T47D (cell line): ENCODE results near the gene IDI1.
"Not testable (repeated sequence)": the region's sequence is repeated elsewhere in the genome, so short reads cannot be mapped to it uniquely, and the experiment has no call there.

Source experiments
- DNase-seq, 2 experiments: peaks; one replicate each; pipeline versions ENCODE4 v3.0.0 to v3.0.0-alpha.2; 2011 to 2012; ENCODE audit warnings: low read depth in 1 of 2, low spot score in 1 of 2
- JUND ChIP-seq: IDR thresholded peaks from 2 replicates; pipeline ENCODE4 v1.6.1; 2012; ENCODE audit warnings: low read depth
- in situ Hi-C: cut with HindIII; loops from 2 replicates; pipeline ENCODE4 v1.10.0; 2016; ENCODE audit warnings: low sequenced_read_pairs, low pct_unique_long_range_greater_than_20kb

IDI1 gene

DNA sequence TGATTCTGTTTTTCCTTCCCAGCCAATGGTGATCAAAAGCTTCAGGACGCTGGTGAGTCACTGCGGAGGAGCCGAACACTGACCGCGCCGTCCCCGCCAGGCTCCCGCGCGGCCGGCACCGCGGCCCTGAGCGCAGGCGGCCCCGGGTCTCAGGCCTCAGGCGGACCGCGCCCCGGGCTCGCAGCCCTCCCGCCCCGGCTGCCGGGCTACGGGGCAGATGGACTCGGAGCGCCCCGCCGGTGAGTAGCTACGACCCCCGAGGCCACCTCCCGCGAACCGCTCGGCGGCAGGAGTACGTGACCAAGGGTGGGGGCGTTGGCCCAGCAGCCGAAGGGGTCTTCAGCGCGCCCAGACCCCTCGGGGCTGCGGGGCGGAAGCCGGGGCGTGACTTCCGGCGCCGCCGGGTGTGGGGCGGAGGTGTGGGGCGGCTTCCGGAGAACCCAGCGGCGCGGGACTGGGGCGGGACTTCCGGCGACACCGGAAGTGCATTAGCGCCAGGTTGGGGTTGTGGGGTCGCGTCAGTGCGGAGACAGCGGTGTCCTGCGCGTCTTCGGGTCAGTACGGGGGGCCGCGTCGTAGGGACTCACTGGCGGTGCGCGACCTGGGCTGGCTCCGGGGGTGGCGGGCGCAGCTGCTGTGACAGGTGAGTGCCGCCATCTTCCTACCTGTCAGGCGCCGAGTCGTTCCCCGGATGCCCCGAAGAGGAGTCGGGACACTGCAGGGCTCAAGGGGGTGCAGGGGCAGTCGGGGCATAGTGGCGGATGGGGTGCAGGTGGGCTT, 7.6 kb upstream of the IDI1 start, which contains the start of gene WDR37:
TSS of gene WDR37 (plus strand) at position 60 of the 780 bp plus-strand sequence. CDS start 15,771 bp downstream, outside the sequence.
- no peak for TF ChIP-seq JUND
- peak; percentile 85 to 95 for DNase-seq
- in situ Hi-C loops, result no loop called here

DNA sequence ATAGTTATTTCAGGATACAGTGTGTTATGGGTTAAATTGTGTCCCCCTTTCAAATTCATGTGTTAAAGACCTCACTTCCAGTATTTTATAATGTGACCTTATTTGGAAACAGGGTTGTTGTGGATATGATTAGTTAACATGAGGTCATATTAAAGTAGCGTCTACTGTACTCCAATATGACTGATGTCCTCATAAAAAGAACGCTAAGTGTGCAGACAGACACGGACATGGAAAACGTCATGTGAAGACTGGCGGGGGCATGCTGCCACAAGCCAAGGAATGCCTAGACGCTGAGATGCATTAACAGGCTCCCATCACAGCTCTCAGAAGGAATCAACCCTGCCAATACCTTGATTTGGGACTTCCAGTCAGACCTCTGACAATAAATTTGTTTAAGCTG, 5.8 kb upstream of the IDI1 start:
- no peak for DNase-seq
- in situ Hi-C loops, result no loop called here
- TF ChIP-seq JUND, result no peak

DNA sequence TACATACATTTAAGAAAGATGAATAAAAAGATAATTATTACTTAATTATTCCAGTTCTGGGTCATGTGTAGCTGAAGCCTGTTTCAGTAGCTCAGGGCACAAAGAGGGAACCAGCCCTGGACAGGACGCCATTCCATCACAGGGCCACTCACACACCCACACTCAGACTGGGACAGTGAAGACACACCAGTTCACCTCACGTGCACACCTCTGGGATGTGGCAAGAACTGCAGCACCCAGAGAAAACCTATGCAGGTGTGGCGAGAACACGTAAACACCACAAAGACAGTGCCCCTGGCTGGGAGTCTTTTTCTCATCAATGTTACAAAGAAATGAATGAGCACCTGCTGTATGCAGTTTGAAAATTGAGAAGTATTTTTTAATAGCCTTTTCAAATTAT, 1.6 kb upstream of the IDI1 start:
- TF ChIP-seq JUND, result no peak
- in situ Hi-C loops, result no loop called here
- peak in 1 of 2 experiments; percentile 78 for DNase-seq

DNA sequence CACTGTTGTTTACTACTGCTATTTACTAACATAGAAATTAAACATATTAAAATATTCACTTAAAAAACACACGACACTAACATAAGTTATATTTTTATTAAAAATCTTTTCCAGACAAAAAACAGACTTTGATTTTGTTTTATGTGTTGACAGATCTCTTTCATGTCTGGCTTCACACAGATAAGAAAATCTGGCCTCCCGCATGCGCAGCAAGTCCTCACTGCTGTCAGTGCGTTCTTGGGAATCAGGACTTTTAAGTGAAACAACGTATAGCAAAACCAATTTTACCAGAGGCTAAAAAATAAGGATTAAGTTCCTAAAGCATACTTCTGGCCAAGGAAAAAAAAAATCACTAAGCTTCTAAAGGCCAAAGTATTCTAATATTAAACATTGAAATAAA, 1.2 kb upstream of the IDI1 start:
- no peak for TF ChIP-seq JUND
- DNase-seq, result no peak
- in situ Hi-C loops, result no loop called here

DNA sequence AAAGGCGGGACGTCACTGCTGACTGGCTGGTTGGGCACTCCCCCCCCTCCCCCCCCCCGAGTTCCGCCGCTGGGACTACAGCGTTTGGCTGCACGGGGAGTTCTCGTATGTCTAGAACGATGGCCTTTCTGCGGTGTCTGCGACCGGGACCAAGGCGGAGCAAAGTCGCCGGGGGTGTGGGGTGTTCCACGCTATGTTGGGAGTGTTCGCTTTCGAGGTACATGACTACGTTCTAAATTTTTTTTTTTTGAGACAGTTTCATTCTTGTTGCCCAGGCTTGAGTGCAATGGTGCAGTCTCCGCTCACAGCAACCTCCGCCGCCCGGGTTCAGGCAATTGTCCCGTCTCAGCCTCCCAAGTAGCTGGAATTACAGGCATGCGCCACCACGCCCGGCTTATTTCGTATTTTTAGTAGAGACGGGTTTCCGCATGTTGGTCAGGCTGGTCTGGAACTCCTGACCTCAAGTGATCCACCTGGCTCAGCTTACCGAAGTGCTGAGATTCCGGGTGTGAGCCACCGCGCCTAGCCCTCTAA, 573 bp upstream of the IDI1 start:
- DNase-seq, result no peak
- in situ Hi-C loops, result no loop called here
- no peak for TF ChIP-seq JUND

DNA sequence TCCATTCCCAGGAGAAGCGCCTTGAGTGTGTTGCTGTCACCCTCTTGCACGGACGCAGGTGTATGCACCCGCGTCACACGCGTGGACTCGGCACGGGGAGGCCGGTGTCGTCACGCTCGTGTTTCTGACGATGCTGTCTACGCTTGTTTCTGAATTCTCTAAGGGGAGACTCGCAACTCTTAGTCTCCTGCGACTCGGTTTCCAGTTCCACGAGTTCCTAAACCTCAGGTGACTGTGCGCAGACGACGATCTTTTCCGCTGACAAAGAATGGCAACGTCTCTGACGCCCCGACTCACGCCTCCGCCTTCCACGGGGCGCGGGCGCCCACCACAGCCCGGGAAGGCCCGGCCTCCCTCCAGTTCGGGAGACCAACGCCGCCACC, 579 bp downstream of the IDI1 start:
- no peak for TF ChIP-seq JUND
- in situ Hi-C loops, result no loop called here

DNA sequence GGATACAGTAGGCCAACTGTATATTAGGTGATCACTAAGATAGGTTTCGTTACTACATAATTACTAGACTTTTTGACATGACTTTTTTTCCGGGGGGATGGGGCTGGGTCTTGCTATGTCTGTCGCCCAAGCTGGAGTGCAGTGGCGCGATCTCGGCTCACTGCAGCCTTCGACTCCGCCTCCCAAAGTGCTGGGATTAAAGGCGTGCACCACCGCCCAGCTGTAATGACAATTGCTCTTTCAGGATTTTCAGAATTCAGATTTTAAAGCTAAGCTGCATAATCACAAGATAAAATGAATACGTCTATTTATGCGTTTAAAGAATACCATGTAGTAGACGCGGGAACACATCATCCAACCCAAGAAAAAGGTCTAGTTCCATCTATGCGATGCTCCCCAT, 982 bp downstream of the IDI1 start:
- in situ Hi-C loops, result no loop called here
- DNase-seq, result peak in 1 of 2 experiments; percentile 31
- TF ChIP-seq JUND, result no peak

More for the DNA sequence above, 579 bp downstream of the IDI1 start:
- peak in 1 of 2 experiments; percentile 69 for DNase-seq

DNA sequence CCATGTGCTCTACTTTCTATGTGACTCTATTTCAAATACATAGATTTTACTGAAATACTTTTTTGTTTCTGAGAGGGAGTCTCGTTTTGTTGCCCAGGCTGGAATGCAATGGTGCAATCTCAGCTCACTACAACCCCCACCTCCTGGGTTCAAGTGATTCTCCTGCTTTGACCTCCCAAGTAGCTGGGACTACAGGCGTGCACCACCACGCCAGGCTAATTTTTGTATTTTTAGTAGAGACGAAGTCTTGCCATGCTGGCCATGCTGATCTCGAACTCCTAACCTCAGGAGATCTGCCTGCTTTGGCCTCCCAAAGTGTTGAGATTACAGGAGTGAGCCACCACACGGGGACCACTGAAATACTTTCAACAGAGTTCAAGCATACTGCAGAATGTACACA, 3.5 kb downstream of the IDI1 start:
- no peak for DNase-seq
- in situ Hi-C loops, result no loop called here
- no peak for TF ChIP-seq JUND

DNA sequence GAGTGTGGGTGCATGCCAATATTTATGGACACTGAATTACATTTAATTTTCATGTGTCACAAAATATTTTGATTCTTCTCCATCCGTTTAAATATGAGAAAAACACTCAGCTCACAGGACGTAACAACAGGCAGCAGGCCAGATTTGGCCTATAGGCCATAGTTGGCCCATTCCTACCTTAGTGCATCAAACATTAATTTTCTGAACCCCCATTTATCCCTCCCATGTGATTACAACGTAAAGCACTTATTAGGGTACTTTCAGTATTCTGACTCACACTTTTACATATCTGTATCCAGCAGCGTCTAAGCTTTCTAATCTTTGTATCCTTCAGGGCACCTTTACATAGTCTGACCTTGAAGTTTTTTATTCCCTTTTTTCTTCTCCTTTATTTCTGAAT, 4.0 kb downstream of the IDI1 start:
- no peak for TF ChIP-seq JUND
- in situ Hi-C loops, result no loop called here
- no peak for DNase-seq

DNA sequence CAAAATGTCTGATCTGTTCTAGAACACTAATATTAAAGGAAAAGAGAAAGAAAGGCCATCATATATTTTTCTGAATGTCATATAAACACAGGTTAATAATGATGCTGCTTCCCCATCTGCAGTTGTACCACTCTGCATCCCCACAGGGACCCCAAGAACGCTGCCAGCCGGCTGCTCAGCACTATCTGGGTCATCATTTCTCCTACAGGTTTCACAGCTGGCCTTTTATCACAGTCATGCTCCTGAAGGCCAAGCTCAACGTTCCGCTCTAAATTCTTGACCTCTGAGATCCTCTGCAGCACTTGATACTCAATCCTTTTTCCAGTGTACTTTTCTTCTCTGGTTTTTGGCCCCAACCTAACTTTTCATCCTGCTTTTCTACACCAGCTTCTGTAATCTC, 4.8 kb downstream of the IDI1 start:
- in situ Hi-C loops, result no loop called here
- no peak for TF ChIP-seq JUND
- no peak for DNase-seq

DNA sequence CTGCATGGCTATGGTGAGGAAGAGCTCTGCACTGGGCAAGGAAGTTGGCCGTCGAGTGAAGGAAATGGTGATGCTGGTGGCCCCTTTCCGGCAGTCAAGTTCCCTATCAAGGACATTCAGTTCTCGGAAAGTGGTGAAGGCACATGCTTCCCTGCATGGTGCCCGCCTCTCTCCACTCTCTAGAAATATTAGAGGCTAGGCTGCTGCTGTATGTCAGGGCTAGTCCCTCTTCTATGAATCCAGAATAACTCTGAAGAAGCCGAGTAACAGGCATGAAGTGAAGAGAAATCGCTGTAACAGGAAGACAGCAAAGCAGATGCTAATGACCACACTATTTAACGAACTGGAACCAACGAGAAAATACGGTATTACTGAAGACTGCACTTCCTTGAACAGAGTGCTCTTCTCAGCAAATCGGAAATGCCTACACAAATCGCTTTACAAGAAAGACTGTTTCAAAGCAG, 5.4 kb downstream of the IDI1 start:
- no peak for DNase-seq
- no peak for TF ChIP-seq JUND

DNA sequence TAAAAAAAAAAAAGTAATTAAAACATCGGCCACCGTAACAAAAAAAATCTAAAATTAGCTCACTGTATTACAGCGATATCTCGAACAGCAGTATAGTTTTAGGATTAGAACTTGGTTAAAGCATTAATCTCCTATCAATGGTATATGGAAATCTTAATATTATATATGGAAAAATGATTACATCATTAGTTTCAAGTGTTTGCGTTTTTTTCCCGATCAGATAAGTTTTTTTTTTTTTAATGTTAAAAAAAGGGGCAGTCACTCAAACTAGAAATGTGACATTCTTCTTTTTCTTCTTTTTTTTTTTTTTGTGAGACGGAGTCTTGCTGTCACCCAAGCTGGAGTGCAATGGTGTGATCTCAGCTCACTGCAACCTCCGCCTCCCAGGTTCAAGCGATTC, 7.4 kb downstream of the IDI1 start:
- in situ Hi-C loops, result no loop called here
- no peak for DNase-seq
- TF ChIP-seq JUND, result no peak

More for the DNA sequence above, 5.4 kb downstream of the IDI1 start:
- in situ Hi-C loops, result no loop called here

DNA sequence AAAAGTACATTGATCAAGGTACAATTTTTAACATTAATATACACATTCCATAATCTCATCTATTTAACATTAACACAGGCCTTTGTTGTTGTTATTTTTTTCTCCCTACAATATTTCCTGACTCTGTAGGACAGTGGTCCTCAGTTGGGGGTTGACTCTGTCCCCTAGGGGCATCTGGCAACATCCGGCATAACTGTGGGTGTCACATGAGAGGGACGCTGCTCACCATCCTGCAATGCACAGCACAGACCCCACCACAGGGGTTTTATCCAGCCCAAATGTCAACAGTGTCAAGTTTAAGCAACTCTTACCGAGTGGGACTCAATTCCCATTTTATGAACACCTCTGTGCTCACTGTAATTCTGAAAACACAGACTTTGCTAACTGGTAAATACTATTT, 8.8 kb downstream of the IDI1 start:
- no peak for TF ChIP-seq JUND
- in situ Hi-C loops, result no loop called here
- no peak for DNase-seq

DNA sequence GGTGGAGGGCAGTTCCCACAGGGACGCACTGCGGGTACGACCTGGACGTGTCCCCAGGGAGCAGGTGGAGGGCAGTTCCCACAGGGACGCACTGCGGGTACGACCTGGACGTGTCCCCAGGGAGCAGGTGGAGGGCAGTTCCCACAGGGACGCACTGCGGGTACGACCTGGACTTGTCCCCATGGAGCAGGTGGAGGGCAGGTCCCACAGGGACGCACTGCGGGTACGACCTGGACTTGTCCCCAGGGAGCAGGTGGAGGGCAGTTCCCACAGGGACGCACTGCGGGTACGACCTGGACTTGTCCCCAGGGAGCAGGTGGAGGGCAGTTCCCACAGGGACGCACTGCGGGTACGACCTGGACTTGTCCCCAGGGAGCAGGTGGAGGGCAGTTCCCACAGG, 10.2 kb downstream of the IDI1 start:
- in situ Hi-C loops, DNase-seq: not testable (repeated sequence)
